ENCODE results near the gene RCE1. TPM values are rescaled to one million over a fixed set of nuclear protein-coding genes. Genes with fewer than 3 reads are reported as not detected.
A peak's percentile ranks its signal among the peaks of the same experiment; 100 is the strongest.

The RCE1 gene
- total and polyA plus RNA-seq, 5 experiments from 2014 or later = 18.1 to 32.9 (median 27.1) TPM

DNA sequence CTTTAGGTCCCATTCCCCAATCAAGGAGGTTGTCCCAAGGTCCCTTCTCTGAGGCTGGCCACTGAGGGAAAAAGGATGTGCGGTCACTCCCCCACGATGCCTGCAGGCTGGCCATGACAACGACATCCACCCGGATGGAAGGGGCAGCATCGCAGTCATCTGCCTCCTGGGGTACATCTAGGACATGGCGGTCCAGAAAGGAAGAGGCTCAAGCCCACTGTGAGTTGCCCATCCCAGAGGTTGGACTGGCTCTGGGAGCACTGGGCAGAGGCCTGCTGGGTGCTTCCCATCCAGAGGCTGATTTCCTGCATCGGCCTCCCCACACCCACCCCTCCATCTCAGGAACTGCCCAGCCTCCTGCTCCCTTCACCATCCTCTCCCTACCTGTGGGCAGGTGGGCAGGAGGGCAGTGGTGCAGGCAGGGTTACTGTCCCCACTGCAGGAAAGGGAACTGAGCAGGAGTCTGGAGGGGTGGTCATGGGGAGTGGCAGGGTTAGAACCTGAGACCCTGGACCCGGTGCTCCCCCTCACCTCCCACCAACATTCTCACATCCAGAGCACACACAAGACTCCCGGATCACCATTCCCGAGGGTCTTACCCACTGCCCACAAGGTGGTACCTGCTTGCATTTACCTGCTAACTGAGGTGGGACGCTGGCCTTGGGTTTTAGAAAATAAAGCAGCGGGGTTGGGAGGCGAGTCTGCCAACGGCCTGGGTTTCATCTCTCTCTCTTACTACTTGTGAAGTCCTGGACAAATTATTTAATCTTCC is 4.4 kb downstream of the RCE1 start:
- peak in 1 of 10 donors; percentile 45 for DNase-seq
- Mint-ChIP-seq H3K4me1 (peaks cover 7 to 20% (median 14%) of the 10 kb centered on the region in 4 donors), H3K9me3 (no peaks in the 10 kb centered on the region), H3K4me3 (no peak overlapping the region), H3K27ac (no peak overlapping the region), H3K27me3 (no peaks in the 10 kb centered on the region), H3K36me3 (peaks cover 0 to 7% (median 4%) of the 10 kb centered on the region in 3 donors)
- POLR2A ChIA-PET = no interaction called here
- ATAC-seq = no peak

DNA sequence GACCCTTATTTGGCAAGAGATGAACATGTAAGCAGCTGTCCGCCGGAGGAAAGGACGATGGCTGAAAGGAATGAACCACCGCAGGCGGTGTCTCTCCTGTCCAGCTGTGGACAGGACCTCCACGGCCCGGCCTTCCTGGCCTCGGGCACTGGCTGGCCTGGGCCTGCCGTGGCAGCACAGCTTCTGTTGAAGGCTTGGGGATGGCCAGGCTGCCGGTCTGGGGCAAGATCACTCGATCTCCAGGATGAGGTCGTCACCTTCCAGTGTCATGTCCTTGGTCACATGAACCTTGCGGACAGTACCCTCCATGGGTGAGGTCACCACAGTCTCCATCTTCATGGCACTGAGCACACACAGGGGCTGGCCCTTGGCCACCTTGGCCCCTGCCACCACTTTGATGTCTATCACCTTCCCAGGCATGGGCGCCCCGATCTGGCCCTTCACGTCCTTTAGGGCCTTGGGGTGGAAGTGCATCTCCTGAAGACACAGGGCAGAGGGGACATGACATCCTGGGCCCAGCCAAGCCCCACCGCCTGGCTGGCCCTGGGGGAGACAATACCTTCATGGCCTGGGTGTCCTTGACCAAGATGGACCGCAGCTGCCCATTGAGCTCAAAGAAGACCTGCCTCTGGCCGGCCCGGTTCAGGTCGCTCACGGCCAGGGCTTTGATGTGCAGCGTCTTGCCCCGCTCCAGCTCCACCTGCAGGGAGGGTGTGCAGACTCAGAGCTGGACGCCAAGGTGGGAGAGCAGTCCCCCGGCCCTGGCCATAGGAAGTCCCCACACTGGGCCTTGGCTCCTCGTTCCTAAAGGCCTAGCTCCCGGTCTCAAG is 5.6 kb downstream of the RCE1 start:
- POLR2A ChIA-PET = no interaction called here
- Mint-ChIP-seq H3K9me3 (no peaks in the 10 kb centered on the region), H3K4me3 (no peak overlapping the region), H3K4me1 (peaks cover 4 to 18% (median 12%) of the 10 kb centered on the region in 4 donors), H3K27me3 (no peaks in the 10 kb centered on the region), H3K36me3 (peaks cover 0 to 7% (median 4%) of the 10 kb centered on the region in 3 donors), H3K27ac (no peak overlapping the region)
- DNase-seq = peak in 1 of 10 donors; percentile 63
- no peak for ATAC-seq

DNA sequence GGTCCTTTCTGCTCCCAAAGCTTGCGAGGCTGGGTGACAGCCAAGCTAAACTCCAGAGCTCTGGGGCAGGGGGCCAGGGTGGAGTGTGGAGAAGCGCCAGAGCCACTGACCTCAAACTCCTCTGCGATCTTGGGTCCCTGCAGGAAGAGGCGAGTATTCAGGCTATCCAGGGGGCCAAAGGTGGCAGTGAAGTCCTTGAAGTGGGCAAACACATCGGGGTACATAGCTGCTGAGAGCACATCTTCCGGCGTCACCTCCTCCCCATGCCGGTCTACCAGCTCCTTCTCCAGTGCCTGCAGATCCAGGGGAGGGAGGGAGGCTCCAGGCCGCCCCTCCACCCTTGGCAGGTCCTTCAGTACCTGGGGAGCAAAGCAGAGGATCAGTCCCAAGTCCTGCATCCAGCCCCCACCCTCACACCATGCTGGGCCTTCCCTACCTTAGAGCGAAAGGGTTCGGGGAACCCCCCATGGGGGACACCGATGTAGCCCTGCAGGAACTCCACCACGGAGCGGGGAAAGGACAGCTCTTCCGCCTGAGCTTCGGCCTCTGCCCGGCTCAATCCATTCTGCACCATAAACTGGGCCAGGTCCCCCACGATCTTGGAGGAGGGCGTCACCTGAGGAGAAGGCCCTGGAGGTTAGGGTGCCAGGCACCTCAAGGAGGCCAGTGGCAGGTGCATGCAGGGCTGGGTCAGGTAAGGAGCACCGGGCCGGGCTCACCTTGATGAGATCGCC is 6.4 kb downstream of the RCE1 start:
- POLR2A ChIA-PET = no interaction called here
- Mint-ChIP-seq H3K4me1 (peaks cover 0 to 10% (median 9%) of the 10 kb centered on the region in 4 donors), H3K36me3 (peaks cover 0 to 7% (median 4%) of the 10 kb centered on the region in 3 donors), H3K9me3 (no peaks in the 10 kb centered on the region), H3K4me3 (no peak overlapping the region), H3K27ac (peak overlapping the region in 1 of 10 donors; percentile 67), H3K27me3 (no peaks in the 10 kb centered on the region)
- ATAC-seq = no peak
- peak in 1 of 10 donors; percentile 46 for DNase-seq

DNA sequence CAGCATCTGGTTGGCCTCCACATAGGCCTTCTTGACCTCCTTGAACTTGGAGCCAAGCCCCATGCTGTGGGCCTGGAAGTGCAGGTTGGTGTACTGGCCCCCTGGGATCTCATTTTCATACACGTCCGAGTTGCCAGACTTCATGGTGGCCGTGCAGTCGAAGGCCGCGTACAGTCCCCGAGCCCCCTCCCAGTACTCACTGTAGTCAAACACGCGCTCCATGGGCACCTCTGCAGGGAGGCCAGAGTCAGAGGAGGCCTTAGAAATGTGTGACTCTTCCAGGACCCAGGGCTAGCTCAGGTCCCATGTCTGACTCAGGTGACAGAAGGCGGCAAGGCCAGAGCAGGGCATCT is 7.0 kb downstream of the RCE1 start:
- POLR2A ChIA-PET = interaction anchor here (1.7 kb wide), 1 partner anchor 8 kb away, joined by 3 read pairs; no protein-coding TSS in a partner anchor
- peaks cover 0 to 5% (median 2%) of the 10 kb centered on the region in 3 donors for H3K36me3 Mint-ChIP-seq
- no peak overlapping the region for H3K27ac Mint-ChIP-seq
- H3K27me3 Mint-ChIP-seq = no peaks in the 10 kb centered on the region
- DNase-seq = peak in 1 of 10 donors; percentile 57
- peaks cover 0 to 9% (median 5%) of the 10 kb centered on the region in 4 donors for H3K4me1 Mint-ChIP-seq
- no peaks in the 10 kb centered on the region for H3K9me3 Mint-ChIP-seq
- no peak overlapping the region for H3K4me3 Mint-ChIP-seq
- ATAC-seq = no peak

DNA sequence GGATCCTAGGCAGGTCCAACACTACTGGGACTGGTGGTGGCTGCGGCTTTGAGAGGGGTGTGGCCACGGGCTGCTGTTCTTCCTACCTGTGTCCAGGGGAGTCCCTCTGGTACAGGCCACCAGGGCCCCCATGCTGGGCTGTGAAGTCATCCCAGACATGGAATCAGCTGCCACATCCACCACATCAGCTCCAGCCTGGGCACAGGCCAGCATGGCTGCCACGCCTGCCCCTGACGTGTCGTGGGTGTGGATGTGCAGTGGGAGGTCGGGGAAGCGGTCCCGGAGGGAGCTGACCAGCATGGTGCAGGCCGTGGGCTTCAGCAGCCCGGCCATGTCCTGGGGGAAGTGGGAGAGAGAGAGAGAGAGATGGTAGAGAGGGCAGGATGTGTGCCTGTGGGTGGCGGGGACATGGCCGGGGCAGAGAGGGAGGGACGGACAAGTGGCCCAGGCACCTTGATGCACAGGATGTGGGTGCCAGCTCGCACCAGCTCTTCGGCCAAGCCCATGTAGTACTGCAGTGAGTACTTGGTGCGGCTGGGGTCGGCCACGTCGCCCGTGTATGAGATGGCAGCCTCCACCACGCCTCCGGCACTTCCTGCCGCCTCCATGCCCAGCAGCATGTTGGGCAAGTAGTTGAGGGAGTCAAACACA is 7.5 kb downstream of the RCE1 start:
- POLR2A ChIA-PET = interaction anchor here (1.7 kb wide), 1 partner anchor 9 kb away, joined by 3 read pairs; no protein-coding TSS in a partner anchor
- Mint-ChIP-seq H3K27me3 (no peaks in the 10 kb centered on the region), H3K4me1 (peaks cover 4 to 9% (median 6%) of the 10 kb centered on the region in 4 donors), H3K36me3 (peaks cover 0 to 3% (median 0%) of the 10 kb centered on the region in 3 donors), H3K27ac (no peak overlapping the region), H3K4me3 (no peak overlapping the region), H3K9me3 (no peaks in the 10 kb centered on the region)
- DNase-seq (peak in 1 of 10 donors; percentile 58), ATAC-seq (no peak)

DNA sequence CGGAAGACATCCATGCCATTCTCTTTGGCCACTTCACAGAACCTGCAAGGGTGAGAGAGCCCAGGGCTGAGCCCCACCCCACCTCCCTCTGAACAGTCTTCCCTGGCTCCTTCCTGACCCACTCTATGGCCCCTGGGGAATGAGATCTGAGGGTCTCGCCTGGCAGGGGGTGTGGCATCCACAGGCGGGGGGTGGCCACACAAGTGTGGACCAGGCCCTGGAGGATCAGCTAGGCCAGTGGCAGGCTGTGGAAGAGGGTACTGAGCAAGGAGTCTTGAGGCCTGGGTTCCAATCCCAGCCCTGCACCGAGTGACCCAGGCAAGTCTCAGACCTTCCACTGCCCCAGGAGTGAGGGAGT is 8.0 kb downstream of the RCE1 start:
- POLR2A ChIA-PET = interaction anchor here (1.0 to 1.7 kb wide), 2 partner anchors 8 to 9 kb away, joined by 3 to 4 read pairs; partner anchors contain the start of gene RCE1
- no peak overlapping the region for H3K27ac Mint-ChIP-seq
- DNase-seq (no peak), ATAC-seq (no peak)
- peaks cover 0 to 3% (median 0%) of the 10 kb centered on the region in 3 donors for H3K36me3 Mint-ChIP-seq
- peaks cover 4 to 10% (median 8%) of the 10 kb centered on the region in 4 donors for H3K4me1 Mint-ChIP-seq
- H3K9me3 Mint-ChIP-seq = no peaks in the 10 kb centered on the region
- no peak overlapping the region for H3K4me3 Mint-ChIP-seq
- H3K27me3 Mint-ChIP-seq = no peaks in the 10 kb centered on the region

DNA sequence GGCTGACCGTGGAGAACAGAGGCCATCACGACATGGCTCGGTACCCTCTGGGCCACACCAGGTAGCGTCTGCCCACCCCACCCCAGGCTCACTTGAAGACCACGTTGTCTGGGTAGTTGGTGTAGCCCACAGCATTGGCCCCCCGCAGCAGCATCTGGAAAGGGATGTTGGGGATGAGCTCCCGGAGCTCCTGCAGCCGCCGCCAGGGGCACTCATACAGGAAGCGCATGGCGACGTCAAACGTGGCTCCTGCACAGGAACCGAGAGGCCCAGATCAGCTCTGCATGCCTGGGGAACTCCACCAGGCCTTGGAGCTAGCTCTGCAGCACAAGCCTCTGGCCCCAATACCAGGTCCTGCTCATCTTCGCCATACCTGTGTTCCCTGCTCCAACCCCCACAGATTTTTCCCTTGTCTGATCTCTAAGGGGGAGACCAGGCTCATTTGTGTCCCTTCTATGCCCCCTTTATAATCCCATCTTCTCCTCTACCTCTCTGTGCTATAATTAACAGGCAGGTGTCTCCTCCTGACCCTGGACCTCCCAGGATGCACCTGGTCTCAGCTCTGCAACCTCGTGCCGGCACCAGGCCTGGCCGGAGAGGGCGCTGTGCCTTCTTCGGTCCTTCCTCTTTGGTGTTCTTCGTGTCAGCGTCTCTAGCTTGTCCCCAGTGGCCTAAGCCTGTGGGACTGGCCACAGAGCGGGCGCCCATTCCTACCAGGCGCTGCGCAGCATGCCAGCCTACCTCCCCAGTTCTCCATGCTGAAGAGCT is 8.6 kb downstream of the RCE1 start:
- Mint-ChIP-seq H3K4me1 (peaks cover 4 to 10% (median 7%) of the 10 kb centered on the region in 4 donors), H3K27ac (no peak overlapping the region), H3K4me3 (no peak overlapping the region), H3K27me3 (no peaks in the 10 kb centered on the region), H3K36me3 (no peaks in the 10 kb centered on the region), H3K9me3 (no peaks in the 10 kb centered on the region)
- peak in 1 of 10 donors; percentile 37 for DNase-seq
- POLR2A ChIA-PET = interaction anchor here (1.0 to 1.7 kb wide), 2 partner anchors 8 to 10 kb away, joined by 3 to 4 read pairs; partner anchors contain the start of gene RCE1
- no peak for ATAC-seq

DNA sequence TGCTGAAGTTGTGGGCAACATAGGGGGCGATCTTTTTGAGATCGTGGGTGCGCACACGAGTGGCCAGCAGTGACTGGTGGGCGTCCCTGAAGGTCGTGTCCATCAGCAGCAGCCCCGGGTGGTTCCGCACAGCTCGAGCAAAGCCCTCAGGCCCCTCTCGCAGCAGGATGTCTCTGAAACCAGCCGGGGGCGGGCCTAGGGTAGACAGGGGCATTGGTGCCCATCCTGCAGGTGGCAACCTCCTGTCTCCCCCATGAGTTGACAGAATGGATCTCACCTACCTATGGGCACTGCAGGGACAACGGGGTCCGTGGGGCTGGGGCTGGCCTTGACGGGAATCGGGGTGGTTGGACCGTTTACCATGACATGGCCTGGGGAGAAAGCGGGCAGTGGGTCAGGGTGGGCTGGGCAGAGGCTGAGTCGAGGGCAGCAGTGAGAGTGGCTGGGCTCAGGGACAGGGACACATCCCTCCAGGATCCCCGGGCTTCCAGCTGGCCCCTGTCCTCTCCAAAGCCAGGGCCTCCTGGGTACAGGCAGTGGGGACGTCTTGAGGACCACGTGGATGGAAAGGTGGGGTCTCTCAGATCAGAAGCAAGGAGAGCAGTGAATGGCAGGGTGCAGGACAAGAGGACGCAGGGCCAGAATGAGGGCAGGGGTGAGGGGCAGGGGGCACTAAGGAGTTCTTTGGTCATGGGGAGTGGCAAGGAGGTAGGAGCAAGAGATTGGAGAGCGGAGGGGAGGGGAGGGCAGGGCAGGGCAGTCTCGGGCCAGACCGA is 9.4 kb downstream of the RCE1 start:
- DNase-seq = peak in 1 of 10 donors; percentile 48

DNA sequence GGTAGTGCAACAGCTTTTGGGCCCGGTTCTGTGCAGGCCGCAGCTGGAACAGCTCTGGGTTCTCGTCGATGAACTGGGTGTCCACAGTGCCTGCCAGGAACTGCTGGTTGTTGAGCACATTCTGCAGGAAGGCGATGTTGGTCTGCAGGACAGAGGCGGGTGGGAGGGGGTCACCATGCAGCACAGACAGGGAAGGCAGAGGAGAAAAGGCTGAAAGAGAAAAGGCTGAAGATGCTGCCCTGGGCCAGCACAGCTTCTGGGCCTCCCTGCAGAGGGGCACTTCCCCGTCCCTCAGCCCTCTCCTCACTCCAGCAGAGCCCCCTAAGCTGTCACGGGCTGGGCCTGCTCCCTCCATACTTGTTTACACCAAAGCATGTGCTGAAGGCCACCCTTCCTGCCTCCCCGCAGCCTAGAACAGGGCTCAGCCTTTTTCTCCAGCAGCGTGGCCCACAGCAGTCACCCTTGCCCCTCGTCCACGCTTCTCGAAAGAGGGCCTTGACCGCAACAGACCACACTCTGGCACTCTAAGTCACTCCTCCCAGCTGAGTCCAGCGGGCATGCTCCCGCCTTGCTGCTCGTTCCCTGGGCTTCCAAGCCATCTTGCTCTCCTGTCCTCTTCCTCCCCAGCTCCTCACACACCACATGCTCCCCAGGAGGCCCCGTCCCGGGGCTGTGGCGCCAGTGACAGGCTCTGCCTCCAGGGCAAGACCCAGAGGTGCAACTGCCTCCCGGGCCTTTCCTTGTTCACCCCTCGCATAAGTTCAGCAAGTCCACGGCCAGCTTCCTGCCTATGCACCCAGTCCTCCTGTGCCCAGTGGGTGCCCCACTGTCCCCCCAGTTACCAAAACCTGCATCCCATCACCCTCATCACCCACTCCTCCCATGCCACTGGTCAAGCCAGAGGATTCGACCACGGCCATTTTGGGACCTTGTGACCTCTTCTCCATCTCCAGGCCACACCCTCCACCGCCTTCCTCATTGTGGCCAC is 10.3 kb downstream of the RCE1 start:
- H3K27ac Mint-ChIP-seq = peak overlapping the region in 1 of 10 donors; percentile 72
- POLR2A ChIA-PET = interaction anchor here (3.5 kb wide), 1 partner anchor 9 kb away, joined by 35 read pairs; the partner anchor contains the start of gene RCE1
- no peaks in the 10 kb centered on the region for H3K9me3 Mint-ChIP-seq
- peaks cover 5 to 12% (median 7%) of the 10 kb centered on the region in 4 donors for H3K4me1 Mint-ChIP-seq
- H3K27me3 Mint-ChIP-seq = no peaks in the 10 kb centered on the region
- peak in 1 of 10 donors; percentile 62 for DNase-seq
- peak overlapping the region in 5 of 10 donors; percentile 4 to 56 (median 24) for H3K4me3 Mint-ChIP-seq
- no peaks in the 10 kb centered on the region for H3K36me3 Mint-ChIP-seq
- no peak for ATAC-seq

More for the DNA sequence above, 9.4 kb downstream of the RCE1 start:
- no peaks in the 10 kb centered on the region for H3K36me3 Mint-ChIP-seq
- POLR2A ChIA-PET = no interaction called here
- H3K27ac Mint-ChIP-seq = no peak overlapping the region
- H3K9me3 Mint-ChIP-seq = no peaks in the 10 kb centered on the region
- peaks cover 4 to 12% (median 7%) of the 10 kb centered on the region in 4 donors for H3K4me1 Mint-ChIP-seq
- H3K27me3 Mint-ChIP-seq = no peaks in the 10 kb centered on the region
- peak overlapping the region in 1 of 10 donors; percentile 56 for H3K4me3 Mint-ChIP-seq
- no peak for ATAC-seq

DNA sequence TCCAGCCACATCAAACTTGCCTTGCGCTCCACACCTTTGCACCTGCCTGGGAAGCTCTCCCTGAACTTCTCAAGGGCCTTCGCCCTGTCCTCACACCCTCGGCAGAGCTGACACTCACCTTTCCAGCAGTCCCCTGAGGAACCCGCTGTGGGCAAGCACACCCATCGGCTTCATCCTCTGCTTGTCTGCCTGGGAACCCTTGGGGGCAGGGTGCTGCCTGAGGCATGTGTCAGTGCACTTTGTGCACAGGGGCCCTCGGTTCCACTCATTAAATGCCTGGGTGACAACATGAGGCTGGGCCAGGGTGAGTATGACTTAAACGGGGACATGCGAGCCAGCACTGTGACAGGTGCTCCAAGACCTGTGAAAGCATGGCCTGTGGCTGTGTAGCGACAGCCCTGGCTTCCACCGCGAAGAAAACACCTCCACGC is 11.0 kb downstream of the RCE1 start:
- Mint-ChIP-seq H3K4me1 (peaks cover 5 to 12% (median 7%) of the 10 kb centered on the region in 4 donors), H3K27me3 (no peaks in the 10 kb centered on the region), H3K4me3 (peak overlapping the region in 4 of 10 donors; percentile 18 to 42 (median 39)), H3K27ac (peak overlapping the region in 1 of 10 donors; percentile 72), H3K9me3 (no peaks in the 10 kb centered on the region), H3K36me3 (no peaks in the 10 kb centered on the region)
- ATAC-seq (no peak), DNase-seq (peak in 1 of 10 donors; percentile 36)
- POLR2A ChIA-PET = interaction anchor here (3.5 kb wide), 1 partner anchor 10 kb away, joined by 35 read pairs; the partner anchor contains the start of gene RCE1
